Liver (tissue), 9 donors: ENCODE data around the gene THNSL1. TPM values are rescaled to one million over a fixed set of nuclear protein-coding genes. Genes with fewer than 3 reads are reported as not detected.
A peak's percentile ranks its signal among the peaks of the same experiment; 100 is the strongest.

ENCODE experiments used
- DNase-seq: peaks from one replicate; pipeline ENCODE4 v3.0.0-alpha.2; 2017; ENCODE audit warnings: low spot score
- H3K27ac ChIP-seq, 2 donors: one replicate each; pipeline ENCODE4 v1.7.0; 2013; ENCODE audit warnings: inconsistent platforms in 2 of 2, low read length in 2 of 2, control low read depth in 1 of 2, low read depth in 1 of 2, mild to moderate bottlenecking in 1 of 2
- H3K27me3 ChIP-seq, 4 donors: one replicate each; pipeline versions ENCODE4 v1.6.1 to v1.7.0; 2013; ENCODE audit warnings: low read length in 3 of 4, inconsistent platforms in 1 of 4, mild to moderate bottlenecking in 1 of 4, moderate library complexity in 1 of 4; ENCODE audit not compliant: control insufficient read depth in 4 of 4, insufficient read depth in 4 of 4
- H3K36me3 ChIP-seq, 4 donors: one replicate each; pipeline versions ENCODE4 v1.6.1 to v1.7.0; 2013; ENCODE audit warnings: low read length in 3 of 4, mild to moderate bottlenecking in 3 of 4, low read depth in 1 of 4, moderate library complexity in 1 of 4; ENCODE audit not compliant: control insufficient read depth in 4 of 4, insufficient read depth in 3 of 4
- H3K4me1 ChIP-seq, 4 donors: one replicate each; pipeline versions ENCODE4 v1.6.1 to v1.7.0; 2013; ENCODE audit warnings: low read length in 3 of 4, mild to moderate bottlenecking in 3 of 4, moderate library complexity in 1 of 4; ENCODE audit not compliant: control insufficient read depth in 4 of 4, insufficient read depth in 4 of 4
- H3K4me3 ChIP-seq, 3 donors: one replicate each; pipeline versions ENCODE4 v1.6.1 to v1.7.0; 2013; ENCODE audit warnings: low read length in 3 of 3, control low read depth in 1 of 3, low read depth in 1 of 3, mild to moderate bottlenecking in 1 of 3
- H3K9ac ChIP-seq, 2 donors: one replicate each; pipeline ENCODE4 v1.7.0; 2013; ENCODE audit warnings: low read length in 2 of 2, mild to moderate bottlenecking in 2 of 2, moderate library complexity in 2 of 2, control low read depth in 1 of 2, low read depth in 1 of 2
- H3K9me3 ChIP-seq, 4 donors: one replicate each; pipeline versions ENCODE4 v1.6.1 to v1.7.0; 2013; ENCODE audit warnings: low read length in 3 of 4; ENCODE audit not compliant: control insufficient read depth in 4 of 4
- ATF3 ChIP-seq: IDR thresholded peaks from 2 replicates; pipeline ENCODE4 v1.6.1; 2016; ENCODE audit warnings: antibody characterized with exemption
- CTCF ChIP-seq: fragments of 150-350 bp; IDR thresholded peaks from 2 replicates; pipeline ENCODE4 v1.5.1; 2017; ENCODE audit warnings: improper control_type of control experiment, low read depth, low read length; ENCODE audit not compliant: missing input control
- EGR1 ChIP-seq, 2 donors: IDR thresholded peaks; 2 replicates each; pipeline ENCODE4 v1.6.1; 2016 to 2018; ENCODE audit warnings: antibody characterized with exemption in 2 of 2, low read depth in 2 of 2
- FOXA1 ChIP-seq: IDR thresholded peaks from 2 replicates; pipeline ENCODE4 v1.6.1; 2016; ENCODE audit warnings: antibody characterized with exemption
- GABPA ChIP-seq, 2 donors: IDR thresholded peaks in 1 of 2; conservative IDR thresholded peaks in 1 of 2; 2 replicates each; pipeline ENCODE4 v1.6.1; 2016; ENCODE audit warnings: antibody characterized with exemption in 2 of 2, mild to moderate bottlenecking in 1 of 2, moderate library complexity in 1 of 2
- HNF4A ChIP-seq, 2 donors: conservative IDR thresholded peaks; 2 replicates each; pipeline ENCODE4 v1.6.1; 2016; ENCODE audit warnings: antibody characterized with exemption in 2 of 2, mild to moderate bottlenecking in 2 of 2
- HNF4G ChIP-seq: IDR thresholded peaks from 2 replicates; pipeline ENCODE4 v1.6.1; 2016; ENCODE audit warnings: antibody characterized with exemption
- JUND ChIP-seq, 2 donors: IDR thresholded peaks; 2 replicates each; pipeline ENCODE4 v1.6.1; 2016; ENCODE audit warnings: antibody characterized with exemption in 2 of 2
- MAX ChIP-seq: IDR thresholded peaks from 2 replicates; pipeline ENCODE4 v1.6.1; 2016; ENCODE audit warnings: antibody characterized with exemption
- NR2F2 ChIP-seq: IDR thresholded peaks from 2 replicates; pipeline ENCODE4 v1.6.1; 2016; ENCODE audit warnings: antibody characterized with exemption
- RAD21 ChIP-seq, 2 donors: IDR thresholded peaks; 2 replicates each; pipeline ENCODE4 v1.6.1; 2016; ENCODE audit warnings: antibody characterized with exemption in 2 of 2, mild to moderate bottlenecking in 2 of 2
- RXRA ChIP-seq, 2 donors: IDR thresholded peaks; 2 replicates each; pipeline ENCODE4 v1.6.1; 2017 to 2018; ENCODE audit warnings: antibody characterized with exemption in 2 of 2, mild to moderate bottlenecking in 1 of 2
- TAF1 ChIP-seq: conservative IDR thresholded peaks from 2 replicates; pipeline ENCODE4 v1.6.1; 2016; ENCODE audit warnings: antibody characterized with exemption, mild to moderate bottlenecking
- YY1 ChIP-seq: IDR thresholded peaks from 2 replicates; pipeline ENCODE4 v1.6.1; 2016; ENCODE audit warnings: antibody characterized with exemption, mild to moderate bottlenecking
- ZBTB33 ChIP-seq: IDR thresholded peaks from 2 replicates; pipeline ENCODE4 v1.6.1; 2016; ENCODE audit warnings: antibody characterized with exemption
- WGBS: extraction: QIAGEN DNeasy Blood & Tissue Kit; methylation state at CpG from one replicate; pipeline ENCODE4 v1.1.7; 2013; 5-methylcytosine and 5-hydroxymethylcytosine counted together
- polyA plus RNA-seq, 2 donors: library from polyadenylated mRNA; stranded (reverse) in 1 of 2; unstranded in 1 of 2; fragments of 200-250 nt in 1 of 2; fragments of >200 nt in 1 of 2; fragmentation: Nextera tagmentation in 1 of 2; extraction: Ambion mirVana in 1 of 2; gene quantifications; one replicate each; pipeline versions ENCODE4 v1.2.1 to v1.2.3, GENCODE V29; 2013 to 2015
- total RNA-seq, 2 donors: library from RNA; depleted of rRNA; stranded (reverse); fragments of >200 nt; gene quantifications; one replicate each; pipeline ENCODE4 v1.2.3, GENCODE V29; 2014
- donor health status: healthy.
- donor health status: healthy.
- donor health status: healthy.
- donor health status: healthy.
- donor health status: healthy.

Gene THNSL1
- total and polyA plus RNA-seq, 4 donors: 5.0 to 8.2 (median 7.8) TPM

- no peak for DNase-seq
- Histone ChIP-seq H3K36me3 (no peaks in the 10 kb centered on the region), H3K9ac (no peak overlapping the region), H3K27ac (no peak overlapping the region), H3K27me3 (no peaks in the 10 kb centered on the region), H3K4me3 (no peak overlapping the region), H3K9me3 (no peaks in the 10 kb centered on the region), H3K4me1 (peaks cover 0 to 6% (median 0%) of the 10 kb centered on the region in 4 donors)
- TF ChIP-seq EGR1 (IDR thresholded peaks at IDR 0.05; ENCODE audit: low read depth in 2 of 2) (no peak), NR2F2 (no peak), TAF1 (no peak), JUND (IDR thresholded peaks at IDR 0.05) (no peak), HNF4G (no peak), HNF4A (conservative IDR thresholded peaks at IDR 0.05) (no peak), RXRA (IDR thresholded peaks at IDR 0.05) (no peak), RAD21 (IDR thresholded peaks at IDR 0.05) (no peak), FOXA1 (no peak), GABPA (IDR thresholded peaks at IDR 0.05 in 1 of 2, conservative IDR thresholded peaks at IDR 0.05 in 1 of 2) (no peak), MAX (no peak), ATF3 (no peak), YY1 (no peak), ZBTB33 (no peak)
- WGBS: 74% methylated on average over 12 of the region's 12 CpGs
Measured at GRCh38 chr10:24988831-24989640, 27.4 kb upstream of the THNSL1 start.

GRCh38 chr10:24989867-24990266 lies 26.5 kb upstream of the THNSL1 start:
- no peak overlapping the region for H3K27ac ChIP-seq
- no peaks in the 10 kb centered on the region for H3K27me3 ChIP-seq
- no peak for DNase-seq
- 41% methylated on average over 1 of the region's 1 CpG for WGBS
- peaks cover 0 to 6% (median 0%) of the 10 kb centered on the region in 4 donors for H3K4me1 ChIP-seq
- H3K9me3 ChIP-seq: no peaks in the 10 kb centered on the region
- H3K36me3 ChIP-seq: no peaks in the 10 kb centered on the region
- TF ChIP-seq HNF4A (conservative IDR thresholded peaks at IDR 0.05) (no peak), YY1 (no peak), CTCF (peak; percentile 10), RAD21 (IDR thresholded peaks at IDR 0.05) (peak; percentile 63 to 69)
- H3K4me3 ChIP-seq: no peak overlapping the region
- H3K9ac ChIP-seq: no peak overlapping the region
